ENCODE measurements around the gene SAMD10.

SAMD10 gene

GRCh38 chr20:63943808-63944077, 35.7 kb downstream of the SAMD10 start:
- peak overlapping the region; percentile 59; the same call in 1 of the 2 replicates for H3K27ac ChIP-seq

GRCh38 chr20:63942969-63943807, 36.3 kb downstream of the SAMD10 start:
- no peak for TF ChIP-seq ZFX (IDR thresholded peaks at IDR 0.05; ENCODE audit: borderline replicate concordance)
- TF ChIP-seq, protein P1, sequence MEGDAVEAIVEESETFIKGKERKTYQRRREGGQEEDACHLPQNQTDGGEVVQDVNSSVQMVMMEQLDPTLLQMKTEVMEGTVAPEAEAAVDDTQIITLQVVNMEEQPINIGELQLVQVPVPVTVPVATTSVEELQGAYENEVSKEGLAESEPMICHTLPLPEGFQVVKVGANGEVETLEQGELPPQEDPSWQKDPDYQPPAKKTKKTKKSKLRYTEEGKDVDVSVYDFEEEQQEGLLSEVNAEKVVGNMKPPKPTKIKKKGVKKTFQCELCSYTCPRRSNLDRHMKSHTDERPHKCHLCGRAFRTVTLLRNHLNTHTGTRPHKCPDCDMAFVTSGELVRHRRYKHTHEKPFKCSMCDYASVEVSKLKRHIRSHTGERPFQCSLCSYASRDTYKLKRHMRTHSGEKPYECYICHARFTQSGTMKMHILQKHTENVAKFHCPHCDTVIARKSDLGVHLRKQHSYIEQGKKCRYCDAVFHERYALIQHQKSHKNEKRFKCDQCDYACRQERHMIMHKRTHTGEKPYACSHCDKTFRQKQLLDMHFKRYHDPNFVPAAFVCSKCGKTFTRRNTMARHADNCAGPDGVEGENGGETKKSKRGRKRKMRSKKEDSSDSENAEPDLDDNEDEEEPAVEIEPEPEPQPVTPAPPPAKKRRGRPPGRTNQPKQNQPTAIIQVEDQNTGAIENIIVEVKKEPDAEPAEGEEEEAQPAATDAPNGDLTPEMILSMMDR (IDR thresholded peaks at IDR 0.05), result no peak
- H3K27ac ChIP-seq, result peak overlapping the region; percentile 59

More at GRCh38 chr20:63943808-63944077, 35.7 kb downstream of the SAMD10 start:
- TF ChIP-seq, protein P1 (IDR thresholded peaks at IDR 0.05), result no peak
- TF ChIP-seq ZFX (IDR thresholded peaks at IDR 0.05; ENCODE audit: borderline replicate concordance), result no peak

DNA sequence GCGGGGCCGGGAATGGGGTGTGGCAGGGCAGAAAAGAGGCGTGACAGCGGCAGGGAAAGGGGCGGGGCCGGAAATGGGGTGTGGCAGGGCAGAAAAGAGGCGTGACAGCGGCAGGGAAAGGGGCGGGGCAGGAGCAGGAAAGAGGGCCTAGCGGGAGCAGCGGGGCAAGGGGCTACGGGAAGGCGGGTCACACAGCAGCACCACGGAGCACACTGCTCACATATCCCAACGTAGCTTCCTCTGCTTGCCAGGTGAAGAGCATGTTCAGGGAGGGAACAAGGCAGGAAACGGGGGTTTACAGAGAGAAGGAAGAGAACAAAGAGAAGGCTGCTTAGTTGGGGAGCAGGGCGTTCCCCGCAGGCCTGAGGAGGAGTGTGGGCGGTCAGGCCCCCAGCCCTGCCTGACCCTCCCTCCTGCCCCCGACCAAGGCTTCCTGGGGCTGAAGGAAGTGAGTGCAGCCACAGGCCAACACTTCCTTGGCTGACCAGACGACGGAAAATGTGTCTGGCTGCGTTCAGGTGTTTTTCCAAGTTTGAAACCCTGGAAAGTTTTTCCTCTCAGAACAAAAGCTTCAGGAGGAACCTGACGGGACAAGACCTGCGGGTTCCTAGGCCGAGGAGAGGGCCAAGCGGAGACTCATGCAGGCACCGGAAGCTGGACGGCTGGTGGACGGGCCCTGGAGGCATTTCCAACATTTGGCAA, 37.0 kb downstream of the SAMD10 start:
- H3K27ac ChIP-seq, result peak overlapping the region; percentile 59
- TF ChIP-seq, protein P1 (IDR thresholded peaks at IDR 0.05), result no peak
- no peak for TF ChIP-seq ZFX (IDR thresholded peaks at IDR 0.05; ENCODE audit: borderline replicate concordance)

DNA sequence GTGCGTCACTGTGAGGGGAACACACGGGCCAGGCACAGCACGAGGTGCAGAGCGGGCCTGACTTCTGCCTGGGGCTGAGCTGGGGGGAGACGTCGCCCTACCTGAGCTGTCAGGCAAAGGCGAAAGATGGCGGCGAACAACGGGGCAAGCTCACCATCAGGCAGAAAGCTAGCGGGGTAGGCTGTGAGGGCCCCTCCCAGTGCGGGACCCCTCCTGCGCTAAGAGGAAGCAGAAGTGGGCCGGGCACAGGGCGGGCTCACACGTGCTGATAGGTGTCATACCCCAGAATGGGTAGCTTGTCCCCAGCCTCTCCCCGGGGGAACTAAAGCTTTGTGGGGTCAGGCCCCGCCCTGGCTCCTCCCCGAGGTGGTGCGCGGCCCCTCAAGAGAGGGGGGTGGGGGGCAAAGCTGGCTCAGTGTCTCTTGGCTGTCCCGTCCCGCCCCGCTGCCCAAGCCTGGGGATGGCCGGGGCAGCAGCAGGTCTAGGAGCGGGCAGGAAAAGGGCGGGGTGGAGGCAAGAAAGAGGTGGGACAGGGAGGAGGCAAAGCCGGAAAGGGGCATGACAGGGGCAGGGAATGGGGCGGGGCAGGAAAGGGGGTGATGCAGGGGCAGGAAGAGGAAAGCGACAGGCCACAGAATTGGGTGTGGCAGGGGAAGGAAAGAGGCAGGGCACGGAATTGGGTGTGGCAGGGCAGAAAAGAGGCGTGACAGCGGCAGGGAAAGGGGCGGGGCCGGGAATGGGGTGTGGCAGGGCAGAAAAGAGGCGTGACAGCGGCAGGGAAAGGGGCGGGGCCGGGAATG, 38.0 kb downstream of the SAMD10 start:
- TF ChIP-seq, protein P1 (IDR thresholded peaks at IDR 0.05), result no peak
- no peak for TF ChIP-seq ZFX (IDR thresholded peaks at IDR 0.05; ENCODE audit: borderline replicate concordance)
- H3K27ac ChIP-seq, result peak overlapping the region; percentile 57

- TF ChIP-seq, protein P1 (IDR thresholded peaks at IDR 0.05), result no peak
- TF ChIP-seq ZFX (IDR thresholded peaks at IDR 0.05; ENCODE audit: borderline replicate concordance), result no peak
- H3K27ac ChIP-seq, result peak overlapping the region; percentile 57
Observed at GRCh38 chr20:63940472-63941266, 38.8 kb downstream of the SAMD10 start.

DNA sequence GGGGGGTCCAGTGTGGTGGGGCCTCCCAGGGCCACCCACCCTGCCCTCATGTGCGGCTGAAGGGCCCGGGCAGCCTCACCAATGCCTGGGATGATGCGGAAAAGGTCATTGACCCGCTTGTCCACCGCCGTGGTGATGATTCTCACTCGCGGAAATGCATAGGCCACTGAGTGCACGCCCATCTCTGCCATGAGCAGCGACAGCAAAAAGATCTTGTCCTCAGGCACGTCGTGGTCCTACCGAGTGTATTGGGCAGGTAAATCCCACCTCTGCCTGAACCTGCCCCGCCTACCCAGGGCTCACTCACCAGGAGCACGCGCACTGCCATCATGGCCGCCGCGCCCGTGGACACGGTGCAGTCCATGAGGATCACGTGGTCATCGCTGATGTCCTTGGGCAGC, 39.4 kb downstream of the SAMD10 start:
- TF ChIP-seq, protein P1 (IDR thresholded peaks at IDR 0.05), result no peak
- no peak for TF ChIP-seq ZFX (IDR thresholded peaks at IDR 0.05; ENCODE audit: borderline replicate concordance)
- H3K27ac ChIP-seq, result no peak overlapping the region

Data from 22Rv1 (cell line).